Heart left ventricle (tissue), 13 donors: ENCODE results near the gene RPP21.

Experiments used
- CTCF ChIP-seq, 12 donors: fragments of 200-600 bp; sonication (generic) in 4 of 12; IDR thresholded peaks; one replicate each; pipeline versions ENCODE4 v1.5.0 to v1.8.0; 2018 to 2022; ENCODE audit warnings: antibody characterized with exemption in 12 of 12, mild to moderate bottlenecking in 5 of 12
- POLR2A ChIP-seq, 2 donors: fragments of 450-650 bp; IDR thresholded peaks; one replicate each; pipeline ENCODE4 v1.6.1; 2017; ENCODE audit warnings: antibody characterized with exemption in 2 of 2, mild to moderate bottlenecking in 2 of 2, moderate library complexity in 2 of 2
- donor health status: ischemic (EF 13 %, LVEDD 7.1; RV severe dilation, severe dysfunction).
- donor health status: DM: no; HTN: yes; CAD: no.
- donor health status: DM: no; HTN: no; CAD: no.
- donor health status: ischemic (EF 25% LVEDD 6.9; RV normal size, moderate dysfunction).
- donor health status: ischemic (EF 25% LVEDD 5.7; RV mildly dilated, moderate dysfunction).
- donor health status: ischemic (EF 35%, LVEDD 5.7; RV mildly dilated, moderate dysfunction).
- donor health status: nonischemic (EF 11% LVEDD 7.7; RV severe dilation, severe dysfunction).
- donor health status: DM: yes; HTN: yes; CAD: no.
- donor health status: PGD.
- donor health status: ischemic (EF 29% LVEDD 5.4; RV normal size, mild dysfunction).
- donor health status: nonischemic (EF 23%, LVEDD 6.1; RV moderate dilation, normal function).

- peak in 2 of 12 donors; percentile 13 to 20 for TF ChIP-seq CTCF (IDR thresholded peaks at IDR 0.05)
- peak in 1 of 2 donors; percentile 77 for TF ChIP-seq POLR2A (IDR thresholded peaks at IDR 0.05)
Observed at GRCh38 chr6:30326526-30327231, 18.3 kb upstream of the RPP21 start, which contains the start of gene TRIM39.
